HG02973 (cell line): ENCODE measurements around the gene OCIAD1.
"Not testable (repeated sequence)": the region's sequence is repeated elsewhere in the genome, so short reads cannot be mapped to it uniquely, and the experiment has no call there.

Source experiments
- ATAC-seq: cut with Tn5 transposase; IDR thresholded peaks from one replicate; pipeline ENCODE4 v1.9.1; 2021; ENCODE audit warnings: moderate library complexity; ENCODE audit not compliant: unreplicated experiment

Gene OCIAD1

DNA sequence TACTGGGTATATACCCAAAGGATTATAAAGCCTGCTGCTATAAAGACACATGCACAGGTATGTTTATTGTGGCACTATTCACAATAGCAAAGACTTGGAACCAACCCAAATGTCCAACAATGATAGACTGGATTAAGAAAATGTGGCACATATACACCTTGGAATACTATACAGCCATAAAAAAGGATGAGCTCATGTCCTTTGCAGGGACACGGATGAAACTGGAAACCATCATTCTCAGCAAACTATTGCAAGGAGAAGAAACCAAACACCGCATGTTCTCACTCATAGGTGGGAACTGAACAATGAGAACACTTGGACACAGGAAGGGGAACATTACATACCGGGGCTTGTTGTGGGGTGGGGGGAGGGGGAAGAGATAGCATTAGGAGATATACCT, 58.9 kb downstream of the OCIAD1 start:
- not testable (repeated sequence) for ATAC-seq

DNA sequence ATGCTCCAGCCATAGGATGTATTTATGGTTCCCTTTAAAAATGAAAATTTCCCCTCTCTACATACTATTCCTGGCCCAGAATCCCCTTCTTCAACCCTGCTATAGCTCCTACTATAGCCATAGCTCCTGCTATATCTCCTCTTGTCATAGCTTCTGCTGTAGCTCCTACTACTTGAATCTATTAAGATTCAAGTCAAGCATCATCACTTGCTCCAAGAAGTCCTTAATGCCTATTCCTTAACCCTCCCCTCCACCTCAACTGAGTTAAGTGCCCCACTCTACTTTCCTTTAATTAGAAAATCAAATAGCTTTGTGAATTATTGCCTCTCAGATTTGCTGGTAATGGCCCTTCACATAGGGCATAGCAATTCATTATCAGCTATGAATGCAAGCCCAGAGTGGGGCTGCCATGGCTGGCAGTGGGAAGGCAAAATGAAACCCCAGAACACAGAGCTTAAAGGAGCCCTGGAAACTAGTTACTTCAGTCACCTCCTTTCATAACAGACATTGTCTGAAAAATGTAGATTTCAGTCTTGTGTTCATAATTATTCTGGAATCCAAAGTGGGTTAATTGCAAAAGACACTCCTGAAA, 60.2 kb downstream of the OCIAD1 start:
- no peak for ATAC-seq

- no peak for ATAC-seq
These were observed 66.0 kb downstream of the OCIAD1 start for GRCh38 chr4:48896845-48897244.

DNA sequence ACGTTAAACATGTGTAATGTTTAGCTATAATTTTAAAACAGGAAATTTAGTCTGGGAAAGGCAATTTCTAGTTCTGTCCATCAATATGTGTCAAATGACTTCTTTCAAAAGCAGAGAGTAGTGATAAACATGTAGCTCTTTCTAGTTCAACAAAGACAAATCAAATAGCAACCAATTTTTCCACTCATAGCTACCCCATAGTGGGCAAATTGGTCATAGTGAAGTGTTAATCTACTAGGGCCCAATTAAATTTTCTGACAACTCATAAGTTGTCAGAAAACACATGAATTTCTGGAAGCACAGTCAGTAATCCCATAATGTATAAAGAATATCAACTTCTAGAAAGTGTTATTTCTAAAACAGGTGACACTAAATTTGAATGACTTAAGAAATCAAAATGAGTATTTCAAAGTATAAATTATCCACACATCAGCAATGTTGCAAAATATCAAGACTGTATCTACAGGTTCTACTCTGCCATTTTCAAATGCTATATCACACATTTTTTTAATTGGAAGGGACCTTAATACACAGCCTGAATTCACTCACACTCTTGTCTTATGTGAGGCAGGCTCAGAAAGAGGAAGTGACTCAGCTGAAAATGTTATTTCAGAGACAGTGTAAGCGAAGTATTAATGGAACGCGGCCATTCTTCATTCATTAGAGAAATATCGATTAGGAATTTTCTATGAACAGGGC, 68.0 kb downstream of the OCIAD1 start:
- no peak for ATAC-seq

DNA sequence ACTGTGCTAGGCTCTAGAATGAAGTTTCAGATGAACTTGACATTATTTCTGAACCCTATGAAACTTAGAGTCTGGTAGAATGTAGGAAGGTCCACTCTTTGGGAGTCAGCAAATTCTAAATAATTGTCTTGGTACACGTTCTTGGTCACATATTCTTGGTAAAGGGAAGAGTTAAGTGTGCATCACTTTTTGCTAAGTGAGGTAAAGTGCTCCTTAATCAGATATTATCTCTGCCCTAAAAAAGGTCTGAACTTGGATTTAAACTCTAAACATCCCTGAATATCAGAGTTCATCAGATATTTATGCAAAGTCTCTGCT, 68.5 kb downstream of the OCIAD1 start:
- no peak for ATAC-seq

DNA sequence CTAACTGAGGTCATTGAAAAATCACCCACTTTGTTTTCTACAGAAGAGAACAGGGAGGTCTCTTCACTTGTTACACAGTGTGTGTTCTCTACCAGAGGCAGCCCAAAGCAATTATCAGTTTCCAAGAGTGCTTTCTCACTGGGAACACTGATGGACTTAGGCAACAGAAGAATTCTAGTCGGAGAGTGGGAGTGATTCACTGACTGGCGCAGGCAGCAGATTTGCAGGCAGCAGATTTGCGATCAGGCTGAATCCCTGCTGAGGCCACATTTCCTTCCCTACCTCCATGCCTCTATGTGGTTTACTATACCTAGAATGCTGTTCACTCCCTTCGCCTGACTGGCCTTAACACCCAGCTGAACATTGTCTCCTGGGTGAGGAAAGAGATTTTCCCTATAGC, 69.1 kb downstream of the OCIAD1 start:
- no peak for ATAC-seq

GRCh38 chr4:48901196-48901595, 70.3 kb downstream of the OCIAD1 start:
- ATAC-seq: no peak

DNA sequence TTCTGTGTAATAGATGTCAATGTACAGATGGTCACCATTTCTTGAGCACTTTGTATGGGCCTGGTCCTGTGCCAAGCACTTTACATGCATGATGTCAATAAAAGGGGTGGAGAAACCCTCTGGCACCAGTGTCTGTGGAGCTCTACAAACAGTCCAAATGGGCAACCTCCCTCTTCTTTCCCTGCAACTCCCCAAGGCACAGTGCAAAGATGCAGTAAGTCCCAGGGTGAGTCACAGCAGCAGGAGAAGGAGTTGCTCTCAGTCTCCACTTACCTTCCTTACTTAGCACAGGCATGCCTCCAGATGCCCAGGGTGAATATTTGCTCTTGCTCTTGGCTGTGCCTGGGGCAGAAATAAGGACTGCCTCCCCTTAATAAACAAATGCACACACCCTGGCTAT, 71.4 kb downstream of the OCIAD1 start:
- ATAC-seq: no peak

DNA sequence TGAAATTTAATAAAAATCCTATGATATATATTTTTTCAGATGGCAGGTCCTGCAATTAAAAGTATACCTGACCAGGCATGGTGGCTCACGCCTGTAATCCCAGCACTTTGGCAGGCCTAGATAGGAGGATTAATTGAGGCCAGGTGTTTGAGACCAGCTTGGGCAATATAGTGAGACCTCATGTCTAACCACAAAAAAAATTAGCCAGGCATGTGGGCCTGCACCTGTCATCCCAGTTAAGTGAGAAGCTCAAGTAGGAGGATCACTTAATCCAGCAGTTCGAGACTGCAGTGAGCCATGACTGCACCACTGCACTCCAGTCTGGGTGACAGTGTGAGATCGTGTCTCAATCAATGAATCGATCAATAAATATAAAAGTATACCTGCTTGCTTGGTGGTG, 73.2 kb downstream of the OCIAD1 start:
- ATAC-seq: no peak

DNA sequence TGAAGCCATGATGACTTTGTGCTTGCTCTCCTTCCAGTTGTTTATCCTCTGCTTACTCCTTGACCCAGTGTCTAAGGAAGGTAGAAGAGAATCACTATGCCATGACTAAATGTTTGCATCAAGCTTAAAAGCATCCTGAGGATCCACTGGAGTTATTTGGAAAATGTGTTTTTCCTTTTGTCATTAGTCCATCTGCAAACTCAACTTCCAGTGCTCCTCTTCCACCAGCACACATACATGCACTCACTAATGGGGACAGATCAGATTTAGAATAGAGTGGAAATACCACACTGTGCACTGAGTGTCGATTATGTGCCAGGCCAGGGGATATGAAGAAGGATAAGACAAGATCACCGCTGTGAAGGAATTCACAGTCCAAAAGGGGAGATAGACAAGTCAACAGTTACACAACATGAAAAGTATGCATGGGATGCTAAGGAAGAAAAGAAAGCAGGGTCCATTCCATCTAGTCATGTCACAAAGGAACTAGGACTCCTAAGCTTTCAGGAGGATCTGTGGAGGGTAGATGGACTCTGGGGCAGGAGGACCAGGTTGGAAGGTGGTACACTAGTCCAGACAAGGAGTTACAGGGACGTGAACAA, 73.8 kb downstream of the OCIAD1 start:
- ATAC-seq: no peak

- no peak for ATAC-seq
These were observed 74.6 kb downstream of the OCIAD1 start for GRCh38 chr4:48905363-48906015.

DNA sequence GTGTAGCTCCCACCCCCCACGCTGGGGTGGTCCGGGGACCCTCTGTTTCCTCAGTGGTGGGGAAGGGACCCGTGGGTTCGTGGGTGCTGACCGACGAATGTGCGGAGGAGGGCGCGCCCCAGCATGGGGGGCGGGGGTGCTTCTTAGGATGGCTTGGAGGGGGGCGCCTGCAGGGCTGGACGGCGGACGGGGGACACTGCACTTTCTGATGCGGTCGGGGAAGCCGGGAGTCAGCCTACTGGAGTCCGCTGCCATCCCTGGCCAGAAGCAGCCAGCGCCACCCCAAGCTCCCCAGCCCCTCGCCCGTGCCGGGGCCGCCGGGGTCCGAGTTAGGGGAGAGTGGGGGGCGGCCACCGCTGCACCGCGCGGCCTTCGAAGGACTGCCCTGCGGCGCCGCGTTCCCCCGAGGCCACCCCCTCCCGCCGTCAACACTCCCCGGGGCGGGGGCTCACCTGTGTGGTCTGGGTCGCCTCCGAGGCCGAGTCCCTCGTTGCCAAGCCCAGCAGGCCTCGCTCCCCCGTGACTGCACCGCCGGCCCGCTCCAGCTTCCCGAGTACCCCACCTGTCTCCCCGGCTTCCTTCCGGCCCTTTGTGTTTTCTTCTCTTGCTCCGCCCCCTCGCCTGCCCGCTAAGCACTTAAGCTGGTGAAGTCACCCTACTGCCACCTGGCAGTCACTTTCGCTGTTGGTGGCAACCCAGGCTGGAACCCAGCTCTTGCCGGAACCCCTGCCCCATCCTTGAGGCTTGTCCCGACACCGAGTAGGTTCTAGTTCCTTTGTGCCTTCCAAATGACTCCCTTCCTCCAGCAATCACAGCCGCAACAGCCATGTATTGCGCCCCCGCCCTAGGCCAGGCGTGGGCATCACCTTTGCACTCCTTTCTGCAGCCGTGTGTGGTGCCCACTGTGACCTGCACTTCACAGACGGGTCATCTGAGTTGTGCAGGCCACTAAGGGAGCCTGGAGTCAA, 75.6 kb downstream of the OCIAD1 start, which contains the start of gene OCIAD2:
TSS of gene OCIAD2 (minus strand) at position 569 of the 968 bp plus-strand sequence. CDS start 2,225 bp downstream, outside the sequence.
- ATAC-seq: peak; percentile 90

DNA sequence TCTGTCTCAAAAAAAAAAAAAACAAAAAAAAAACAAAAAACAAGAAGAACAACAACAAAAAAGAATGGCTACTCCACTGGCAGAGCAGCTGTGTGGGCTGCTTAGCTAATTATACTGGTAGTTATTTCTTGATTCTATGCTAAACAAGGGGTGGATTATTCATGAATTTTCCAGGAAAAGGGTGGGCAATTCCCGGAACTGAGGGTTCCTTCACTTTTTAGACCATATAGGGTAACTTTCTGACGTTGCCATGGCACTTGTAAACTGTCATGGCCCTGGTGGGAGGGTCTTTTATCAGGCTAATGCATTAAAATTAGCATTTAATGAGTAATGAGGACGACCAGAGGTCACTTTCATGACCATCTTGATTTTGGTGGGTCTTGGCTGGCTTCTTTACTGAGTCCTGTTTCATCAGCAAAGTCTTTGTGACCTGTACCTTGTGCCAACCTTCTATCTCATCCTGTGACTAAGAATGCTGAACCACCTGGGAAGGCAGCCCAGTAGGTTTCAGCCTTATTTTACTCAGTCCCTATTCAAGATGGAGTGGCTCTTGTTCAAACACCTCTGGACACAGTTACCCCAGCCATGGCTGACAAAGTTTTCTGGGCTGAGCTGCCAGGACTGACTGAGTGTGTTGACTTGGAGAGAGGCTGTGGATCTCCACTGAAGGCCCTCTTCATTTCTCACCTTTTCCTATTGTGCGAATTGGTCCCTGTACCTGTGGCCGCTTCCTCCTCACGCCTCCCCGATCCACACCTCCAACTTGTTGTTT, 77.0 kb downstream of the OCIAD1 start:
- no peak for ATAC-seq

- no peak for ATAC-seq
These were observed 77.8 kb downstream of the OCIAD1 start for GRCh38 chr4:48908687-48909086.

- no peak for ATAC-seq
These were observed 78.8 kb downstream of the OCIAD1 start for GRCh38 chr4:48909697-48910096.

GRCh38 chr4:48910511-48910910, 79.6 kb downstream of the OCIAD1 start:
- ATAC-seq: no peak
